ENCODE results near the gene LDLRAD3.

GRCh38 chr11:35978183-35978582 is 34.3 kb downstream of the LDLRAD3 start:
- TF ChIP-seq CTCF (conservative IDR thresholded peaks at IDR 0.05; ENCODE audit: low read length) = no peak
- no peak for TF ChIP-seq EZH2phosphoT487 (IDR thresholded peaks at IDR 0.05; ENCODE audit: borderline replicate concordance)

Data from Loucy (cell line).